GM18951 (cell line): ENCODE data around the gene OR6K6.

Source experiments
- POLR2A ChIP-seq: IDR thresholded peaks from 4 replicates; pipeline ENCODE4 v1.6.1; 2011; ENCODE audit warnings: mild to moderate bottlenecking; ENCODE audit not compliant: insufficient read length, insufficient read depth; ENCODE audit errors: extremely low read depth
- in situ Hi-C: fragments of 300-500 bp; cut with MboI; formaldehyde crosslinking; loops from one replicate; pipeline ENCODE4 v1.12.0; 2022; ENCODE audit warnings: low sequenced_read_pairs, mixed read lengths, inconsistent platforms; ENCODE audit not compliant: unreplicated experiment

OR6K6 gene

GRCh38 chr1:158754420-158754819, at the start of gene OR6K6:
TSS of gene OR6K6 (plus strand) at chr1:158754720. CDS start at chr1:158754888, 168 bp downstream.
- TF ChIP-seq POLR2A = no peak
- in situ Hi-C loops = no loop called here

- TF ChIP-seq POLR2A = no peak
- in situ Hi-C loops = no loop called here
These were observed 48.4 kb upstream of the OR6K6 start for GRCh38 chr1:158706096-158706495.

GRCh38 chr1:158711098-158711497, 43.4 kb upstream of the OR6K6 start:
- no peak for TF ChIP-seq POLR2A
- in situ Hi-C loops = no loop called here

- TF ChIP-seq POLR2A = no peak
- in situ Hi-C loops = no loop called here
These were observed 39.8 kb upstream of the OR6K6 start for GRCh38 chr1:158714754-158715153.

GRCh38 chr1:158716335-158716734, 38.2 kb upstream of the OR6K6 start:
- no peak for TF ChIP-seq POLR2A

GRCh38 chr1:158717344-158717743, 37.2 kb upstream of the OR6K6 start:
- in situ Hi-C loops = no loop called here
- no peak for TF ChIP-seq POLR2A

More at GRCh38 chr1:158716335-158716734, 38.2 kb upstream of the OR6K6 start:
- in situ Hi-C loops = no loop called here

GRCh38 chr1:158719664-158720063, 34.9 kb upstream of the OR6K6 start:
- no peak for TF ChIP-seq POLR2A
- in situ Hi-C loops = no loop called here

- no peak for TF ChIP-seq POLR2A
- in situ Hi-C loops = no loop called here
These were observed 33.9 kb upstream of the OR6K6 start, which contains the start of gene OR6K3 for GRCh38 chr1:158720620-158721019. TSS of gene OR6K3 (minus strand) at chr1:158720720. CDS start at chr1:158718115, 2,605 bp downstream.

GRCh38 chr1:158724442-158724841, 30.1 kb upstream of the OR6K6 start:
- in situ Hi-C loops = no loop called here

GRCh38 chr1:158728510-158729225, 25.9 kb upstream of the OR6K6 start:
- no peak for TF ChIP-seq POLR2A
- in situ Hi-C loops = no loop called here

More at GRCh38 chr1:158724442-158724841, 30.1 kb upstream of the OR6K6 start:
- no peak for TF ChIP-seq POLR2A

GRCh38 chr1:158730453-158730852, 24.1 kb upstream of the OR6K6 start:
- in situ Hi-C loops = no loop called here
- no peak for TF ChIP-seq POLR2A

GRCh38 chr1:158731707-158732106, 22.8 kb upstream of the OR6K6 start:
- in situ Hi-C loops = no loop called here
- no peak for TF ChIP-seq POLR2A

GRCh38 chr1:158732524-158732923, 22.0 kb upstream of the OR6K6 start:
- TF ChIP-seq POLR2A = no peak
- in situ Hi-C loops = no loop called here

- no peak for TF ChIP-seq POLR2A
- in situ Hi-C loops = no loop called here
These were observed 18.7 kb upstream of the OR6K6 start for GRCh38 chr1:158735848-158736247.

- in situ Hi-C loops = no loop called here
- TF ChIP-seq POLR2A = no peak
These were observed 2.3 kb upstream of the OR6K6 start for GRCh38 chr1:158752155-158752712.
